ENCODE results near the gene CRADD.
"Not testable (repeated sequence)": the region's sequence is repeated elsewhere in the genome, so short reads cannot be mapped to it uniquely, and the experiment has no call there.

The CRADD gene

GRCh38 chr12:93882763-93883162, 205.6 kb downstream of the CRADD start:
- no peak for DNase-seq

DNA sequence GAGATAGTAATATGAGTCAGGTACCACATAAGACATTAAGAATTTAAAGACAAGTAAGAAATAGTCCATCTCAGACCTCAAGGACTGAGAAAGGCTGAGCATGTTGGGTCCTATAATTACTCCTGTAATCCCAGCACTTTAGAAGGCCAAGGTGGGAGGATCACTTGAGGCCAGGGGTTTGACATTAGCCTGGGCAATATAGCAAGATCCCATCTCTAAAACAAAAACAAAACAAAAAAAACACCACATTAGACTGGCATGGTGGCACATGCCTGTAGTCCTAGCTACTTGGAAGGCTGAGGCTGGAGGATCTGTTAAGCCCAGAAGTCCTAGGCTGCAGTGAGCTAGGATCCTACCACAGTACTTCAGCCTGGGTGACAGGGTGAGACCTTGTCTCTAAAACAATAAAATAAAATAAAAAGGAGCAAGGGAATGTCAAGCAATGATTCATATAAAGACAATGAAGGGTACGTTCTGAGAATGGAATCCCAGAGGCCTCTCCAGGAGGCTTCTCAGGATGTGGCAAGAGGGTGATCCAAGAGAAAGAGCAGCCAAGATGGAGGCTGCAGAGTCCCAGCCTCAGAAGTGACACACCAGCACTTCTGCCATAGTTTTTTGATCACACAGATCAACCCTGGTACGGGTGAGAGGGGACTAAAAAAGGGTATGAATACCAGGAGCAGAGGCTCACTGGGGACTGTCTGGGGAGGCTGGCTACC, 206.4 kb downstream of the CRADD start:
- no peak for DNase-seq

- no peak for DNase-seq
Measured at GRCh38 chr12:93884794-93885460, 207.8 kb downstream of the CRADD start.

DNA sequence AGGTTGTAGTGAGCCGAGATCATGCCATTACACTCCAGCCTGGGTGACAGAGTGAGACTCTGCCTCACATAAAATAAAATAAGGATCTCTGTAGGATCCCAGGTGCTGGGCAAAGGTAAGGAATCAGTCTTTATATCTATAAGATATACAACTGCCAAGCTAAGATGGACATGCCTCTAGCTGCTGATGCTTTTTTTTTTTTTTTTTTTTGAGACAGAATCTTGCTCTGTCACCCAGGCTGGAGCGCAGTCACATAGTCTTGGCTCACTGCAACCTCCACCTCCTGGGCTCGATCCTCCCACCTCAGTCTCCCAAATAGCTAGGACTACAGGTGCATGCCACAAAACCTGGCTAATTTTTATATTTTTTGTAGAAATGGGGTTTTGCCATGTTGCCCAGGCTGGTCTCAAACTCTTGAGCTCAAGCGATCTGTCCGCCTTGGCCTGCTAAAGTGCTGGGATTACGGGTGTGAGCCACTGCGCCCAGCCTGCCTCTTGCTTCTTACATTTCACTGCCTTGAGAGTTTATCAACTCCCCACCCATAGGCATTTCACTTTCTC, 208.9 kb downstream of the CRADD start:
- DNase-seq: not testable (repeated sequence)

DNA sequence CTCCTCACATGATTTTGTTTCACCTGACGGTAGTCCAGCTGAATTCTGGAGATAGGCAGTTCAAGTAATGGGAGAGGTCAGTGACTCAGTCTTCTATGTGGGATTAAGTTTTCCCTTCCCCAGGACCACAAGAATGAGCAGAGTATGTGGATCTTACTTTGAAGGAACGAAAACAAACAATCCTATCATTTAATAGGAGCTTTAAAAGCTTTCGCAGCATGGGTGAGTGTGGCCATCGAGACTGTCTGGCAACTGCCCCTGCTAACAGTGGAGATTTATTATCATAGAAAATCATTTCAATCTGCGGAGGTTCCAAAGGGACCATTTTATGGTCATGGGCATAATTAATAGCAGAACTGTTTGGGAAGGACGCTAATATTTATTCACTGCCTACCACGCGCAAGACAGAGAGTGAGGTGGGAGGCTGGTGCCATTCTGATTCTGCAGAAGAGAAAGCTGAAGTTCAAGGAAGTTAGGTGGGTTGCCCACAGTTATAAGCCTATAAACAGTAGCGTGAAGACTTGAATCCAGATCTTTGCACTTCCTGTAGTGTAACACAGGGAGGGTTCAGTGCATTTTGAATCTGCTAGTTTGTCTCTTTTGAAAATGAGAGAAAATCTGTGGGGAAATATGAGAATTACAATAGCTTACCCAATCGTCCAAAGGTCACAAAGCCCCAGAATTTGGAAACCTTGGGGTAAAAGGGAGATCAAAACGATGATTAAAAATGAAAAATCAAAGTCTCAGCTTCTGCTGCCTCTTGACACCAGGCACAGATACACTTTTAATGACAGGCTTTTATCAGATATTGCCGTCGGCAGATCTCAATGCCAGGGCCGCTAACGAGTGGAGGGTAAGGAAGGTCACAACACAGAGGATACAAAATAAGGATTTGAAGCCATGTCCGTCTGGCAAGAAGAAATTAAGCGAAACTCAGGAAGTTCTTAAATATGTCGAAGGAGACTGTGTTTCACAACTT, 209.6 kb downstream of the CRADD start:
- DNase-seq: no peak

DNA sequence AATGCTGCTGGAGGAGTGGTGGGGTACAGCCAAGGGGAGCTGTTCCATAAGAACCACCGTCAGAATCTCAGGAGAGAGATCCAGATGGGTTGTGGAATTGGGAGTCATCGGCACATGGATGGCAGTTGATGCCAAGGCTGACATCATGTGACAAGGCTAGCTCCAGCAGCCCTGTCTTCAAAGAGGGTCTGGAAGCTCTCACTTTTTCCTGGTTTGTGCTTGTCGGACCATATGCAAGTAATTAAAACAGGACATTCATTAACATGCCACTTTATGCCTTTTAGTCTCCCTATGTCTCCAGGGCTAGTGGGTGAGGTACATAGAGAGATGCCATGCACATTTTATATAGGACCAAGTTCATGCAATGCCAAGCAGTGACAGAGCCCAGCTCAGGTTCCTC, 211.8 kb downstream of the CRADD start:
- no peak for DNase-seq

- DNase-seq: no peak
Measured at GRCh38 chr12:93889516-93890212, 212.5 kb downstream of the CRADD start.

DNA sequence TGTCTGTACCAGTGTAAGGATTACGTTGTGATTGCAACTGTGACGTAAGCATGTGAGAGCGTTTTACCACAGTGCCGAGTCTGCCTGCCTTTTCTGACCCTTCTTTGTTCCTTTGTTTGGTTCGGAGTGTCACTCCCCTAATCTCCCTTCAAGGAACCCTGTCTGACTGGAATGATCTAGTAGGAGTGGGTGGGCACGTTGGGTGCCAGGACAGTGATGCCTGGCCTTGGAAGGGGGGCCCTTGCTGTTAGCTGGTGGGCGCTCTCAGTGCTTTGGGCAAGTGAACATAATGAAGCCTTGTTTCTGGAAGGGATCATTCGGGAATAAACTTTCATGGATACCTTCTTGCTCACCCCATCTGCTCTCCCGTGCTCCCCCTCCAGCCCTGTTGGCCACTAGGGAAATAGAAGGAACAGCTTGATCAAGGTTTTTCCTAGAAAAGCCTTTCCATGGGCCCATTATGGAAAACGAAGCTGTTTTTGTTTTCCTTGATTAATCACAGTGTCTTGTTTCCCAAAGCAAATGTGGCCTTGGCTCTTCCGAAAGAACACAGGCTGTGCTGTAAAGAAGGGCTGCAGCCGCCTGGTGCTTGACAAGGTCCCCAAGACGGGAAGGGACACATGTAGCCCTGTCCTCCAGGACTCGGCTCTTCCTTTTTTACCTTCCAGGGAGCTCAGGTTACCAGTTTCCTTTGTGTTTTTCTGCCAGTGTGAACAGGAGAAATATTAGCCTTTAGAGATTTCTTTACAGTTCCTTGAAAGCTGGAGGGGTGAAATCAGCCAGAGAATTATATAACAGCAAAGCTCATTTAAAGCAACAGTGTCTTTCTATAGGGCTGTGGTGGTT, 215.5 kb downstream of the CRADD start:
- DNase-seq: no peak

- no peak for DNase-seq
Measured at GRCh38 chr12:93894391-93895088, 217.4 kb downstream of the CRADD start.

- DNase-seq: no peak
Measured at GRCh38 chr12:93895089-93895445, 217.9 kb downstream of the CRADD start.

GRCh38 chr12:93896427-93896826, 219.3 kb downstream of the CRADD start:
- no peak for DNase-seq

DNA sequence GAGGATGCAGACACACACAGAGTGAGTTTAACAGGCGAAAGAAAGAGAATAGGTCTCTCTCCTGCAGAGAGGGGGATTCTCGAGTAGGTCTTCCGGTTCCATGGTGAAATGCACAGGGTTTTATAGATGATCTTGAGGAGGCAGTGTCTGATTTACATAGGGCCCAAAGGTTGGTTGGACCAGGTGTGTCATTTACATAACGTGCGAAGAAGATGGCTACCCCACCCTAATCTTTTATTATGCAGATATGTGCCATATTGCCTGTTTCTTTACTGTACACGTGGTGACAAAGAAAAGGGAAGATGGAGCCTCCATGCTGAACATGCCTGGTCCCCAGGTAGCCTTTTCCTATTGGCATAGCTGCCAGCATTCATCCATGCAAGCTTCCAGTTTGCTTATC, 219.8 kb downstream of the CRADD start:
- no peak for DNase-seq

- DNase-seq: no peak
Measured at GRCh38 chr12:93901739-93902138, 224.6 kb downstream of the CRADD start.

- no peak for DNase-seq
Measured at GRCh38 chr12:93902192-93902591, 225.0 kb downstream of the CRADD start.

DNA sequence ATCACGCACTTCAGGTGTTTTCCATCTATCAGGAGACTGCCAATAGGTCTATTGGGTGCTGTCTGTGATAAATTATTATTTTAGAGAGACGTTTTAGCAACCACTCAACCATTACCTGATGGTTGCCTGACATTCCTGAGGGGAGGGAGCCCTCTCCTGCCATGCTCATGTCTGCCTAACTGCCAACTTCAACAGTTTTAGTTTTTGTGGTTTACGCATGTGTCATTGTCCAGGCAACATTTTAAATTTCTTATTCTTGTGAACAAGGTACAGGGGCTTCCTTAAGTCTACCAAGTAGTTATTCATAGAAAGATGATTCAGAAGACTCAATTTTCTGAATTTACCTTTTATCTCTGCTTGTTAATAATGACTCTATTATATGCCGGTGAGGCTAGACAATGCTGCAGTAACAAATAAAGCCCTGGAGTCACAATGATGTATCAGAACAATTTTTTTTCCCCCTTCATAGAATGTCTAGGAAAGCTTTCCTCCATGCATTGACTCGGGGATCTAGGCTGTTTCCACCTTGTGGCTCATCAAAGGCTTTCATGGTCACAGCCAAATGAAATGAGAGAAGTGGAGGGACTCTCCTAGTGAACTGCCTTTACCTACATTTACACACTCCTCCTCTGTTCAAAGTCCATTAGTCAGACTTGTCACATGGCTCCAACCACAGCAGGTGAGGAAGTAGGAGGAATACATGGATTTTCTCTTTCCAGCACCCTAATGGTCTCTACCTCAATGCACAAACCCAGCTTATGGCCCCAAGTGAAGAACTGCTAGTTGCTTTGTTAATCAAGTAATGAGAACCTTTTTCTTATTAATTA, 225.8 kb downstream of the CRADD start:
- no peak for DNase-seq

DNA sequence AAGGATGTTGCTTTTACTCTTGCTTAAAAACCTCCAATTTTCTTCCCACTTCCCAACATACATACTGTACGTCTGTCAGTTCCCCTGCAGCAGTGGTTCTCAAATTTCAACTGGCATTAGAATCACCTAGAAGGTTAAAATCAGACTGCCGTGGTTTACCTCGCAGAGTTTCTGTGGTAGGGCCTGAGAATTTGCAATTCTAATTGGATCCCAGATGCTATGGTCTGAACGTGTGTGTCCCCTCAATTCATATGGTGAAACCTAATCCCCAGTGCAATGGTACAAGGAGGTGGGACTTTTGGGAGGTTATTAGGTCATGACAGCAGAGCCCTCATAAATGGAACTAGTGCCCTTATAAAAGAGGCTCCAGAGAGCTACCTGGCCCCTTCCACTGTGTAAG, 226.9 kb downstream of the CRADD start:
- DNase-seq: no peak

GRCh38 chr12:93908264-93908663, 231.1 kb downstream of the CRADD start:
- DNase-seq: no peak

GRCh38 chr12:93908846-93909567, 231.8 kb downstream of the CRADD start:
- no peak for DNase-seq

- no peak for DNase-seq
Measured at GRCh38 chr12:93911396-93911795, 234.2 kb downstream of the CRADD start.
